Posterior cingulate gyrus (tissue), 11 donors: ENCODE results near the gene HADH.
"Not testable (repeated sequence)": the region's sequence is repeated elsewhere in the genome, so short reads cannot be mapped to it uniquely, and the experiment has no call there.

ENCODE experiments used
- DNase-seq, 10 donors: peaks; one replicate each; pipeline versions ENCODE4 v3.0.0 to v3.0.0-alpha.2; 2020 to 2021; ENCODE audit warnings: mixed read lengths in 3 of 10
- intact Hi-C: fragments of 100-400 bp; cut with DNase I; formaldehyde crosslinking; loops from one replicate; pipeline ENCODE4 v1.15.1; 2023

HADH gene

DNA sequence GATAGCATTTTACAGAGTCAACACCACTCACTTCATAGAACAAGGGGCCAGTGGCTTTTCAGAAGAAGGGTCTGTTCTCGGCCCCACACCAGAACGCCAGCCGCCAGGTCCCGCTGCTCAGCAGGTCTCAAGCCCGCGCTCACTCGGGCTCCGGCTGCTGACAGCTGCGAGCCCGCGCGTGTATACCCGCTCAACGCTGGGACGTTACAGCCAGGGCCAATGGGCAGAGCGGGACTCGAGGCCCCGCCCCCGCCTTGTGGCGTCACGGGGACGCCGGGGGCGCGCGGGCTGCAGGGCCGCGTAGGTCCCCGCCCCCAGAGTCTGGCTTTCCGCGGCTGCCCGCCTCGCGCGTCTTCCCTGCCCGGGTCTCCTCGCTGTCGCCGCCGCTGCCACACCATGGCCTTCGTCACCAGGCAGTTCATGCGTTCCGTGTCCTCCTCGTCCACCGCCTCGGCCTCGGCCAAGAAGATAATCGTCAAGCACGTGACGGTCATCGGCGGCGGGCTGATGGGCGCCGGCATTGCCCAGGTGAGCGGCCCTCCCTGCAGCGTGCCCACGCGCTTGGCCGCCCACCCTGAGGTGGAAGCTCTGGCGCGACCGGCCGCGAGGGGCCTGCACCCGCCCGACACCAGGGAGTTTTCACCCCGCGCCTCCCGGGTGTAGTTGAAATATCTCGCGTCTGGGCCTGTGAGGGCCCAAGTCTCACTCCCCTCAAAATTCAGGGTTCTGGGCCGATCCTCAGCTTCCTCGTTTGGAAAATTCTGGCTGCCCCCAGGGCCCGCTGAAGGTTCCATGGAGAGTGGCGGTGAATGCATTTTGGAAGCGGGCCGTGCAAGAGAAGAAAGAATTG, at the start of gene HADH:
Gene HADH, plus strand, starts transcription at position 353 of the 850 bp plus-strand sequence. Its CDS starts 44 bp downstream, at position 397.
- intact Hi-C loops = loop anchor here (1.0 to 2.0 kb wide), 2 partner anchors 29 to 58 kb away; partner anchors contain the start of gene CYP2U1
- peak; percentile 90 to 99 (median 95) for DNase-seq

DNA sequence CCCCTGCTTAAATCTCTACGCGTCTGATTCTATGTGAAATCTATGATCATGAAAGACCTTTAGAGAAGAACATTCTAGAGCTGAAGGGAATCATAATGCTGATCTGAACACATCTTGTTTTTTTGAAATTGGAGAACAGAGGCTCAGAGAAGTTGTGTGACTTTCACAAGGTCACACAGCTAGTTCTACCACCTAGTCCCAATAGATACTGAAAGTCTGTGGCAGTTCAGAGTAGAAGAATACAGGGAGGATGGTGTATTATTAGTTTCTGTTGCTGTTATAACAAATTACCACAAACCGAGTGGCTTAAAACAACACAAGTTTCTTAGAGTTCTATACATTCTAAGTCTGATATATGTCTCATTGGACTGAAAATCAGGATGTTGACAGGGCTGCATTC, 43.9 kb upstream of the HADH start:
- DNase-seq = no peak
- intact Hi-C loops = no loop called here

DNA sequence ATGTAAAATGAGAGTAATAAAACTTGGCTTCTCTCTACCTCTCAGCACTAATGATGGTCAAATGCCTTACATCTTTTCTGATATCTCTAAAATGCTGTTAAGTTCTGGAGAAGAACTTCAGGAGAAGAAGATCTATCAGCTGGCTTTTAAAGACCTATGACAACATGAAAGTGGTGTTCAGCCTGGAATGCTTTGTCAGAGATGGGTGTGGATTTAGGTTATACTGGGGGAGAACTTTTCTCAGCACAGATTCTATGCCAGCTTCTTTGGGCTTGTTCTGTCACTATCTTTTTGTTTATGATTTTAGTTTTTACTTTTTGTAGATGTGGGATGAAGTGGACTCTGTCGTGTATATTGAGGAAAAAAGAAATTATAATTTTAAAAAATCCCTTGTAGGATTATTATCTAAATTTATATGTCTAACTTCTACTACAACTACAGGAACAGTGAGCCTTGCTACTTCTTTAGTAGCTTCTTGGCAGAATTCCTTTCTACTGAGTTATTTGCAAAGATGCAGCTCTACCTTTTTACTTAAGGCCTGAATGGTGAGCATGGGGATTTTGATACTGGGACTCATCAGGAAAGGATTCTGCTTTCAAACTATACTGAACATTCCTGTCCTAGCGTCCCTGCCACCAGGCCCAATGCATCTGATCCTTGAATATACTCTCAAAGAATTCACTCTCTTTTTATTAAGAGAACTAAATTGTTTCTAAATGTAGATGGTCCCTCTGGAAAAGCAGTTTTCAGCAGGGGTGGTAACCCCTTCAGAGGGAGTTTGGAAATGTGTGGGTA, 38.7 kb upstream of the HADH start:
- intact Hi-C loops = no loop called here
- DNase-seq = no peak

DNA sequence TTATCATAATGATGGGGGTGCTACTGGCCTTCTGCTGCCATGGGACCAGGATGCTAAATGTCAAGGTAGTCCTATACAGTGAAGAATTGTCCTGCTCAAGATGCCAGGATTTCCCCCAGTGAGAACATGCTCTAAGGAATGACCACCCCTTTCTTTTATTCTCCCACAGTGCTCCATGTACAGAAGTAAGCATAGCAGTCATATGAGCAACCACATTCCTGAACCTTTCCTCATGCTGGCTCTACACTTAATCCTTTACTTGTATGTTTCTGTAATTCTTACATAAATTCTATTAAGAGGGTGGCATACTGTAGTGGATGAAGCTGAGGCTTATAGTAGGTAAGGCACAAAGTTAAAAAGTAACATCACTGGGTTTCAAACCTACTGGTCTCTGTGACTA, 38.1 kb upstream of the HADH start:
- DNase-seq = no peak
- intact Hi-C loops = no loop called here

DNA sequence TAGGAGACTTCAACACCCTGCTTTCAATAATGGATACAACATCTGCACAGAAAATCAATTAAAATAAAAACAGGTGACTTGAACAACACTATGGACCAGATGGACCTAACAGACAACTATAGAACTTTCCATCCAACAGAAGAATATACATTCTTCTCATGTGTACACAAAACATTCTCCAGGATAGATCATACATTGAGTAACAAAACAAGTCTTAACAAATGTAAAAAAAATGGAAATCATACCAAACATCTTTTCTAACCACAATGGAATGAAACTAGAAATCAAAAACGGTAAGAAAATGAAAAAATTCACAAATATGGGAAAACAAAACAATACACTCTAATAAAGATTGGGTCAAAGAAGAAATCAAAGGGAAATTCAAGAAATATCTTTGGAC, 33.7 kb upstream of the HADH start:
- no peak for DNase-seq
- intact Hi-C loops = no loop called here

DNA sequence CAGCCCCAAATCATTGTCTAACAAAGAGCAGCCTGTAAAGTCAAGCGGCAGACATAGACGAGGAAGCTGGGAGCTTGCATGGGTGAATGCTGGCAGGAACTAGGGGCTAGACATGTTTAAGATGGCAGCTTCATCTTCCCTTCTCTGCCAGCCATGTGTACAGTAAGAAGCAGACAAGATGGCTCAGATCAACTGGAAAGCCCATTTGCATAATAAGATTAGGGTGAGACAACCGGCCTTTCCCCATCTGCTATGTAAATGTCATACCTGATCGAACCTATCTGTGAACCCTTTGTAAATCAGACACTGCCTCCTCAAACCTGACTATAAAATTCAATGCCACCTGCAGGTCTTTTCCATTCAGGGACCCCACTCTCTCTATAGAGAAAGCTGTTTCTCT, 22.8 kb upstream of the HADH start:
- intact Hi-C loops = no loop called here
- DNase-seq = no peak

DNA sequence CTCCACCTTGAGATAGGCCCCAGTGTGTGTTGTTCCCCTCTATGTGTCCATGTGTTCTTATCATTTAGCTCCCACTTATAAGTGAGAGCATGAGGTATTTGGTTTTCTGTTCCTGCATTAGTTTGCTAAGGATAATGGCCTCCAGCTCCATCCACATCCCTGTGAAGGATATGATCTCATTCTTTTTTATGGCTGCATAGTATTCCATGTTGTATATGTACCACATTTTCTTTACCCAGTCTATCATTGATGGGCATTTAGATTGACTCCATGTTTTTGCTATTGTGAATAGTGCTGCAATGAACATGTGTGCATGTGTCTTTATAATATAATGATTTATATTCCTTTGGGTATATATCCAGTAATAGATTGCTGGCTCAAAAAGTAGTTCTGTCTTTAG, 22.2 kb upstream of the HADH start:
- DNase-seq, intact Hi-C loops: not testable (repeated sequence)

DNA sequence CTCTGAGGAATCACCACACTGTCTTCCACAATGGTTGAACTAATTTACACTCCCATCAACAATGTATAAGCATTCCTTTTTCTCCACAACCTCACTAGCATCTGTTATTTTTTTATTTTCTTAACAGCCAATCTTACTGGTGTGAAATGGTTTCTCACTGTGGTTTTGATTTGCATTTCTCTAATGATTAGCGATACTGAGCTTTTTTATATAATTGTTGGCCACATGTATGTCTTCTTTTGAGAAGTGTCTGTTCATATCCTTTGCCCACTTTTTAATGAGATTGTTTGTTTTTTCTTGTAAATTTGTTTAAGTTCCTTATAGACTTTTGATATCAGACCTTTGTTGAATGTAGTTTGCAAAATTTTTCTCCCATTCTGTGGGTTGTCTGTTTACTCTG, 21.8 kb upstream of the HADH start:
- intact Hi-C loops, DNase-seq: not testable (repeated sequence)

DNA sequence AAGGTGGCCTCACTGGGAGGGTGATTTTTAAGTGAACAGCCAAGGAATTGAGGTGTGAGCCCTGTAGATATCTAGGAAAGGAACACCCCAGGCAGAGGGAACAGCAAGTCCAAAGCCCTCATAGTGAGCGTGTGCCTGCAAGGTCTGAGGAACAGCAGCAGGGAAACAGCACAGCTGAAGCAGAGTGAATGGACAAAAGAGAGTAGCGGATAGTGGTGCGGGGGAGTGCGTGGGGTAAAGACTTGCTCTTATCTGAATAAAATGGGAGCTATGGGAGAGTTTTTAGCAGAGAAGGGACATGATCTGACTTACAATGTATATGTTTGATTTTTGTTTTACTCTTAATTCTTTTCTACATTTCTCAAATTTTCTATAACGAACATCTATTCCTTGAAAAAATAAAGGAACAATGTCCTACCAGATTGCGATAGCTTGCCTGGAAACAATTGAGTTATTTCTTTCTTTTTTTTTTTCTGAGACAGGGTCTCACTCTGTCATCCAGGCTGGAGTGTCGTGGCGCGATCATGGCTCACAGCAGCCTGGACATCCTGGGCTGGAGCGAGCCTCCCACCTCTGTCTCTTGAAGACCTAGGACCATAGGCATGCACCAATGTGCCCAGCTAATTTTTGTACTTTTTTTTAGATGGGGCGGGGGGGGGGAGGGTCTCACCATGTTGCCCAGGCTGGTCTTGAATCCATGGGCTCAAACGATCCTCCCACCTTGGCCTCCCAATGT, 19.5 kb upstream of the HADH start:
- intact Hi-C loops = no loop called here
- peak in 5 of 10 donors; percentile 26 to 75 (median 54) for DNase-seq

DNA sequence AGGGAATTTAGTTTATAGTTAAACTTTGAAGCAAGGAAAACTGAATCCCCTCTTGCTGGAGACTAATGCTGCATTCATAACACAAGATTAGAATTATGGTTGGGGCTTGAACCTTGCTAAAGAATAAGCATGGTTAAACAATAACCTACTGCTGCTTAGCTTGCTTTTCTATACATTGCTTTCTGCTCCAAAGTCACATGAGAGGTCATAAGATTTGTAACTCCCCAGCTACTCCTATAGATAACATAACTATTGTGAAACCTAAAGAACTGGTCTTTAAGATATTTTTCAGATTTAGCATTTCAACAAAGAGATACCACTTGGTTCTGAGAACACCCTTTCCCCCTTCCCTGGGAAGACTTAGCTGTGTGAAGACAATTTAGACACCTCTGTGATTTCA, 17.1 kb upstream of the HADH start:
- intact Hi-C loops = no loop called here
- no peak for DNase-seq

DNA sequence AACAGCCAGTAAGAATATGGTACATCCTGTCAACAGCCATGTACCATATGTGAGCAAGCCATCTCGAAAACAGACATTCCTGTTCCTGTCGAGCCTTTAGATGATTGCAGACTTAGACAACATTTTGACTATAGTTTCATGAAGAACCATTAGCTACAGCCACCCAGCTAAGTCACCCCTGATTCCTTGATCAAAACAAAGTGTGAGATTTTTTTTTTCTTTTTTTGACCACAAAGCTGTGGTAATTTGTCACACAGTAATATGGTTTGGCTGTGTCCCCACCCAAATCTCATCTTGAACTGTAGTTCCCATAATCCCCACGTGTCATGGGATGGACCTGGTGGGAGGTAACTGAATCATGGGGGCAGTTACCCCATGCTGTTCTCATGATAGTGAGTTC, 15.2 kb upstream of the HADH start:
- DNase-seq = no peak
- intact Hi-C loops = no loop called here

DNA sequence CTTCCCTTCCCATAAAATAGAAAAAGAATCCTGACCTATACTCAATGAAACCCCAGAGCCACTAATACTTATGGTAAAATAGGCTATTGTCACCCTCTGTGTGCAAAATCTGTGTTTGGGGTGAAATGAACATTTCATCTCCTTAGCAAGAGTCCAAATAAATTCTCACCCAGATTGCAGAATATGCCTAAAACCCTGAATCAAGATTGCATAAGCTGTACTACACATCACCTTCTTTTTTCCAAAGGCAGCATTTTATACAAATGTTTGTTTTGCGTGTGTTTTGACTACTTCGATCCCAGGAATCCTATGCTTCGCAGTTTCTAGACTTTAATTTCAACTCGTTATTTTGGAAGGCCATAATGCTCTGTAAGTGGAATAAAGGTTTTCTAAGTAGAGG, 12.2 kb upstream of the HADH start:
- intact Hi-C loops = no loop called here
- DNase-seq = no peak

DNA sequence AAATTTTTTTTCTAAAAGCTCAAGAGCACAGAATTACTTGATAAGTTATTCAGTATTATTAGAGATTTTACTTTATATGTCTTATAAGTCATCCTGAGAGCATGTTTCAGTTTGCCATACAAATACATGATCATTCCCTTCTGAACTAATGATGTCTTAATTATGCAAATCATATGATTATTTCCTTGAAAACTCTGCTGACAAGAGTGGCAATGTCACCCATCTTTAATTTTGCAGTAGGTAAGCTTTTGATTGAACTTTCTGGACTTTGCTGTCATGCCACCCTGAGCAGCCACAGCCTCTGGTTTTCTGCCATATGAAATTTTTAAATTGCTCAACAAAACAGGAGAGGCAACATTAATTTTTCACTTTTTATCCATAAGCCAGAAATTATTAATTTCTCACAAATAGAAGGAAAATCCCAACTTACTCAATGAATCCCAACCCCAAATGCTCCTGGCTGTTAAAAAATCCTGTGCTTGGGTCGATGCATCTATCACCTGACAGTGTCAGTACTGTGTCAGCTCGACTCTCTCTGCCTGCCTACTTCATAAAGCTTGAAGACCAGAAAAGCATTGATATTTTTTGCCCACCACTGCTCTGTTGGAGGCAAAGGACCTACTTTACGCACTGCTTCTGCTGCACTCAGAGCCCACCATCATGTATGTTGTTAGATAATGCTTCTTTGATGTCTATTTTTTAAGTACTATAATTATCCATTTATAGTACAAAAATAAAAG, 11.6 kb upstream of the HADH start:
- DNase-seq = peak in 1 of 10 donors; percentile 17
- intact Hi-C loops = no loop called here

DNA sequence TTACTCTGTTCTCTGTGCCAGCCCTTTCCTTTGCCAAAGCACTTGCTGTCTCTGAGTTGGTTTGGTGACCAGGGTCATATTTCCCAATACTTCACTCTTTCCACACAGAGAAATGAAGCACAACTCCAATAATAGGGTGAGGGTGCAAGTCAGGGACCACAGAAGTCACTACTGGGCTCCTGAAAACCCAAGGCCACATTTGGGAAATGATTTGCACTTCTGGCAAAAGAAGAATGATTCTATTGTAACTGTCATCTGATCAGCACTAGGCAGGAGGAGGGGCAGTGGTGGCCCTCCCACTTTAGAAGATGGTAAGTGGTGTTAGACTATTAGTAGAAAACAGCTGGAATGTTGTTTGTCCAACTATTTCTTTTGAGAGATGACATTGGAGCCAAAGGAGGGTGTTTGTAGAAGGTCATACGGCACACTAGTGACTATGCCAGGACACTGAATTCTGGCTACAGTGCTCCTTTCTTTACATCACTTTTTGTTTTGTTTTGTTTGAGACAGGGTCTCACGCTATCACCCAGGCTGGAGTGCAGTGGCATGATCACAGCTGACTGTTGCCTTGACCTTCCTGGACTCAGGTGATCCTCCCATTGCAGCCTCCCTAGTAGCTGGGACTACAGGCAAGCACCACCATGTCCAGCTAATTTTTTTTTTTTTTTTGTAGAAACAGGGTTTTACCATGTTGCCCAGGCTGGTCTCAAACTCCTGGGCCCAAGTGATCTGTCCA, 10.8 kb upstream of the HADH start:
- DNase-seq = peak in 6 of 10 donors; percentile 12 to 82 (median 40)
- intact Hi-C loops = no loop called here

DNA sequence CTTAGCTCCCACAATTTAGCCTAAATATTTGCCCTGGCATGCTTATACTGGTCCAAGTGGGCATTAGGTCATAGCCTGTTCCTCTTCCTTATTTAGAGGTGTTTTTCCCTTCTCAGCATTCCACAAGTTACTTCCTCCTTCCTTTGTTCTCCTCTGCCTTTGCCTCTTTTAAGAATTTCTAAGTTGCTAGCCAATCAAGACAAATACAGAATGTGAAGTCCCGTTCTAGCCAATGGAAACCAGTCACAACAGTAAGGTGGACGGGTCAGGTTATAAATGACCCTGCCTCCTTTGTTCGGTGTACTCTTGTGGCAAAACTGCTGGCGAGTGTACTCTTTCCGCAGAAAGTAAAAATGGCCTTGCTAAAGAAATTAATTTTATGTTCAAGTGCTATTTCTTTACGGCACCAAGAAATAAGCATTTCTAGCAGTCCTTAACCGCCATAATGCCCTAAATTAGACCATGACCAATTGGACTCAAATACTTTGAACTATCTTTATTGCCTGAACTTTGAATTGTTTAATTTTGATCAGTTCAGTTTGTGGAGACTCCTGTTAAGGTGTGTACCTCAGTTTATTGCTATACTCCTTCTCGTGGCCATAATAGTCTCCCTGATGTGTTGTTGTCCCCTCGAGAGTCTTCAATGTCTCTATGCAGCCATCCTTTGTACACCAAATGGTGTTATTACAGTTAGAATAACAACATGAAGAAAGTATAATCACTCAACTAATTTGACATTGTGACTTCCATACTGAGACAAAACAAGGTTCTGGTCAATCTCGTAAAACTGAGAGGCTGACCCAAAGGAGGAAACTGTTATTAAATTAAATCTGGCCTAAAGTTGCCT, 1.6 kb upstream of the HADH start:
- intact Hi-C loops = loop anchor here (2.0 kb wide), 1 partner anchor 31 kb away; no protein-coding TSS in a partner anchor
- no peak for DNase-seq

DNA sequence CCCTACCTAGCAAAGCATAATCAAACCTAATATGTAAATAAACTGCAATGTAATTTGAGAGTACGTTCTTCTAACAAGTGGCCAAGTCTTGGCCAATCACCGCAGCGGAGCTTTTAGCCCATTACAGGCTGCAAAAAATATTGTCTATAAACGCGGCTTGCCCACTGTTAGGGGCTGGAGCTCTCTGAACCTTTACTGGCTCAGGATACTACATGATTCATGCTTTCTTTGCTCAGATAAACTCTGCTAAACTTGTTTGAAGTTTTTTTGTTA, 990 bp upstream of the HADH start:
- DNase-seq = no peak
- intact Hi-C loops = loop anchor here (1.0 to 2.0 kb wide), 2 partner anchors 30 to 57 kb away; partner anchors contain the start of gene CYP2U1

DNA sequence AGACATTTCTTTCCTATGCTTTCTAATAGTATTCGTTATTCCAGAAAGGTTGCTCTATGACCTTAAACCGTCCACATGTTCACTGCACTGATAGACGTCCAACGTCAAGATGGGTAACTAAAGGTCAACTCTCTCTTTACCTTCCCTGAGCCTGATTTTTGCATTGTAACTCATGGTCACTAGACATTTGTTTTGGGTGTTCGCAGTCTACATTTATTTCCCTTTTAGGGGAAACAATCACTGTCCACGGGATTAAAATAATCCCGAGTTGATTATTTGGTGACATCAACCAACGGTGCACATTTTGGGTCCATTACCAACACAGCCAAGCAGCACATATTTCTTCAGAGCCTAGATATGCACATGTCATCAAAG, 540 bp upstream of the HADH start:
- intact Hi-C loops = loop anchor here (1.0 to 2.0 kb wide), 2 partner anchors 30 to 58 kb away; partner anchors contain the start of gene CYP2U1
- no peak for DNase-seq

DNA sequence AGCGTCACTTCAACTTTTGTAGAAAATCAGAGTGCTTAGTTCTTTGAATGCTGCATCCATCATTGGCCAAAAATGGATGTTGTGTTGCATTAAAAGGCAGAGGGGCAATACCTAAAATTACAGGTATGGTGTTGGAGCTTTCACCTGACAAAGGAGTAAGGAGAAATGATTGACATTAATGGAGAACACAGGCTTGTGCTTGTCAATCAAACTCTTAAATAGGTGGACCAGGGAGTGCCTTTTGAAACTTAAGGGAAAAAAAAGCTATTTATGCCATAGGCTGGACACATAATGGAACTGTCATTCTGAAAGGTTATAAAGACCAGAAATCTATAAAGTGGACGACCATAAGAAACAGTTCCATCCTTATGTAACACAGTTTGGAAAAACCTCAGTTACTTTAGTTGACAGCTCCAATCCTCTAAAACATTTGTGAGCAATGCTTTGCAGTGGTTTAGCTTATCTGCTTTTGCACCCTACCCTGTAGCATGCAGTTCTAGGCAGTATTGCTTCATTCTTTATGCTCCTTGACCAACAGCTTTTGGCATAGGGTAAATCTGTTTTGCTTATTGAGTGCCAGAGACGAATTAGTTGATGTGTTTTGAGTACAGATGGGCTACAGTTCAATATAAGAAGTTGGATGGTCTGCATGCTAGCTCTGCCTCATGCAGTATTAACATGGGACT, 2.4 kb downstream of the HADH start:
- intact Hi-C loops = no loop called here
- no peak for DNase-seq
